HG03432 (cell line): ENCODE results near the gene IGFBPL1.

Experiments used
- ATAC-seq: cut with Tn5 transposase; IDR thresholded peaks from one replicate; pipeline ENCODE4 v1.9.1; 2021; ENCODE audit warnings: mild to moderate bottlenecking, moderate library complexity; ENCODE audit not compliant: unreplicated experiment

Gene IGFBPL1

DNA sequence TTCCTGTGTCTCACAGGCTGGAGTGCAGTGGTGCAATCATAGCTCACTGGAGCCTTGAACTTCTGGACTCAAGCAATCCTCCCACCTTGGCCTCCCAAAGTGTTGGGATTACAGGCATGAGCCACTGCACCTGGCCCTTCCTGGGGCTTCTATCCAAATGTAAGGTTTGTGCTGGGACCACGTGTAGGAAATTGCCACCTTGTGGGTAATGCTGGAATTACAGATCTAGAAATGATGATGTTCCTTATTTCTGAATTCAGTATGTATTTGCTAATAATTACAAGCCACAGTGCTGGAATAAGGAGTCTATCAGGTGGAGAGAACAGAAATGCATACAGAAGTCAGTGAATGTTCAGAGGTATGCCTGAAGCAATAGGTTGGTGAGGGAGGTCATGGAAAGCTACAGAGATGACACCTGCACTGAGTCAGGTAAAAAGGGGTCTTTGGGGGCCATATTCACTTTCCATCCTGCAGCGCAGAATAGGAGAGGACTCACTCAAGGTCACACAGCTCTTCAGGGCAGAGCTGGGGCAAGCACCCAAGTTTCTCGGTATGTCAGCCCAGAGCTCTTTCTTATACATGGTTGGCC, 8.8 kb upstream of the IGFBPL1 start:
- ATAC-seq = no peak

DNA sequence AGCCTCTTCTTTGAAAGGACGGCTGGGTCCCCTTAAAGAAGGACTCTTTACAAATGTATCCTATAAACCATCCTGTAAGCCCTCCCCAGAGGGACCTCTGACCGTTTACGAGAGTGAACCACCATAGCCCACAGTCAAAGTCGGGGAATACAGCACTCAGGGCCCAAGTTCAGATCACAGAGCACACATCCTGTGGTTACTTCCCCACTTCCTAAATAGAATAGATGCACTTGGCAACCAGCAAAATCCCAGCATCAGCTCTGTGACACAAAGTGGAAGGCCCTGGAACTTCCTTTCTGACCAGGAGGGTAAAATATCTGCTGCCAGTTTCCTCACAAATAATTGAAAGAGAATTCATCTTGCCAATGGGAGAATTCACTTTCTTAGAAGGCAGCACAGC, 6.9 kb upstream of the IGFBPL1 start:
- ATAC-seq = peak; percentile 45

DNA sequence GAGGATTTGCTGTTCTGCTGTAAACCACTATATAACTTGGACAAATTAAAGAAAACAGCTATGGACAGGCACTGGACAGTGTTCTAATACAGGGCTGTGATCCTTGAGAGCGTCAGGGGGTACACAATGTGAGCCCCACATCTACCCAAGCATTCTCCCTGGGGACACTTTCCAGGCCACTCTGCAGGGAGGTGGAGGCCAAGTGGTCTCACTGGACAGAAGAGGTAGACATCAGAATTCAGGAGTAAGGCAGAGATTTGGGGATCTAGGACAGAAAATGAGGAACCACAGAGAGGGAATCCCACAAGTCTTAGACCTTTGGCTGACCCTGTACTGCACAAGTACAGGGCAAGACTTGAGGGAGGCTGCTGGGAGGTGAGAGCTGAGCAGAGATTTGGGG, 3.8 kb upstream of the IGFBPL1 start:
- no peak for ATAC-seq

DNA sequence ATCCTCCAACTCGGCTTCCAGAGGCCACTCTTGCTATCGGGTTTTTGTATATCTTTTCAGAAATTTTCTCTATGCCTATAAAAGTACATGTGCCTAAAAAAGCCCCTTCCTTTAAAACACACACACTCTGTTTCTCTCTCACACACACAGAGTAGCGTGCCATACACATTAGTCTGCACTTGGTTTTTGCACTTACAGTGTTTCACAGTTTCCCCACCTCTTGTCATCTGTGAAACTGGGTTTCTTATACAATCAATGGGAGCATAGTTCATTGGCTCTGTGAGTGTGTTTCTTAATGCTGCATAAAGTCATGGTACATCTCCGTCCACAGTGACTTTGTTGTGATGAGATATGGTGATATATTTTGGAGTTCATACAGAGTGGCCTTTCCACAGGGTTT, 664 bp upstream of the IGFBPL1 start:
- ATAC-seq = no peak

DNA sequence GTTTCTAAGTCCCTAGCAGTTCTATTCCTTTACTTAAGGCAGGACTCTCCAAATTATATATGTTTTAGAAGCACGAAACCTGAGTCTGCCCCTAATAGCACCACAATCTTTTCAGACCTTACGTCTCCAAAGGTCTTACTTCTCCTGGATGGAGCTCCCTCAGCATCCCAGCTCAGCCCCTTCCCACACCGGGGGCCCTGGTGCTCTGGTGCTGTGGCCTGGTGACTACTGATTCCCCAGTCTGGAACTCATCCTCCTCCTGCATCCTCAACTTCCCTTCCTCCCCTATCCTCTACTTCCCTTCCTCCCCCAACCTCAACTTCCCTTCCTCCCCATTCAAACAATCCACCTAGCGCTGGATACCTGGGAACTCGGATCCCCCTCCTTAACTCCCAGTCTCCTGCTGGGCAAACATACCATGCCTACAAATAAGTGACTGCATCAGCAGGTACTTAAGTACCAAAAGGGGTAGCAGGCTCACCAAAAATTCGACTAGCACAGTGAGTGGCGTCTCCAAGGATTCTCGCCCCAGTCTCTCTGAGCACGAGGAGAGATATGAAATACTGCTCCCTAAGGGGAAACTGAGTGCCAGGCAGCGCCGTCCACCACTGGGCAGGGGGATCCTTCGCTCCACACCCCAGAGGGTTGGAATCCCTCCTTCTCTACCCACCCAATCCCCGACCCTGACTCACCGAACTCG, 831 bp downstream of the IGFBPL1 start:
- no peak for ATAC-seq

DNA sequence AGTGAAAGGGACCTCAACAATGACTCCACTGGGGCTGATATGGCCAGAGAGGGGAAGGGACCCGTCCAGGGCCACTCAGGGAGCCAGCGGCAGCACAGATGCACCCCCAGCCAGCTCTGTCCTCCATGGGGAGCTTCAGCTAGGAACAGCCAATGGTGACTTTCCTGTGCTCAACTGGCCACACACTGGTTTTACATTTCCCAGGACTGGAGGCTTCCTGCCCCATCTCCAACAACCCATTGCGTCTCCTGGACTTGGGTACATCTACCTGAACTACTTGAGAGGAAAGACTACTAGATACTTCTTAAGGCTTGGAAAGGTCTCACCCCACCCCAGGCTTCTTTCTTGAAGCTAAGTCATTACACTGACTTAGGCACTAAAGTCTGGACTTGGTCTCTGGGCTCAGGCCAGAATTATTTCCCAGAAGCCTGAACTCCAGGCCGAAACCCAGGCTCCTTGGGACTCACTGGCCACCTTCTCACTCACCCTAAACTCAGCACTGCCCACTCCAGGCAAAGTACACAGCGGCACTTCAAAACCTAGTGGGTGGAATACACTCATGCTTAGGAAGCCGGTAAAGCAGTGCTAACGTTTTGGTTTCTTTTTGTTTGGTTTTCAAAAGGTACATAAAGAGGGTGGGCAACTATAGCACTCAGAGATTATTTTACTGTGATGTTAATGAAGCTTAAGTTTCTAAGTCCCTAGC, 1.5 kb downstream of the IGFBPL1 start:
- no peak for ATAC-seq

DNA sequence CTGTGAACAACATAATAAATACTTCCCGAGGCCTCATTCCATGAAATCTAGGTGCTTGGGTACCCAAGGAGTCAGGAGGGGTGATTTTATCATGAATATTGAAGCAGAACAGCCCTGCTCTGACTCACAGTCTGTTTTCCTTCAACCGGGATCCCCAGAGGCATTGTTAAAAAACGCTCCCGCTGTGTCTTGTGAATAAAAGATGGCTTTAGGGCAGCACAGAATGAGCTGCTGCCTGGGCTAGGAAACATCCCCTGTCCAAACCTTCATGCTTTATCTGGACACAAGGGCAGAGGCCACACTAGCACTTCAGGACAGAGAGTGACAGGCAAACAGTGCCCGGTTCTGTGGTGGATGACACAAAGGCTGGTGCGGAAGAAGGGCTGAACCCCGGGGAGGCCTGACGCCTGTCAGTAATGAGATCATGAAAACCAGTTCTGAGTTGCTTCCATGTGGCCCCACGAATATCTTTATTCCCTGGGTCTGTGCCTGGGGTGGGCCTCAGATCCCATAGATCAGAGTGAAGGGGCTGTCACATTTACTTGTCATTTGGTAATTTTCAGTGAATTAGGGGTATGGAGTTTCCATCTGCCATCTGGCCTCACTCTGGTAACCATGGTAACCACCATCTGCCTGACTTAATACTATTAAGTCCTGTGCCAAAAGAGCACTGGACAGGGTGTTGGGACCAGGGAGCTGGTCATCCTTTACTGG, 2.6 kb downstream of the IGFBPL1 start:
- ATAC-seq = no peak

DNA sequence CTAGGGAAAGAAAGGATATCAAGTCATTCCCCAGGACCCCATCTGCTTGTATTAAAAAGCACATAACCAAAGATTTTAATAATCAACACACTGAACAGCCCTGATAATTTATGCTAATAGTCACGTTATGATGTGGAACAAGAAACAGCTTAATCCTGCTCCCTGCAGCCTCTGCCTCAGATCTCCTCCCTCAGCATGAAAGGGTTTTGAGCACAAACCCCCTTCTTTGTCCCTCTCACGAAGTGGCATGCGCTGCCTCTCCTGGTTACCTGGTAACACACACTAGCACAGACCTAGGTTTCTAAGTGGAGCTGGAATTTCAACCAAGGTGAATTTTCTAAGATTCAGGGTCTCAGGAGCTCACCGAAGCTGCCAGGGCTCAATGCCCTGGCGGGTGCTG, 5.1 kb downstream of the IGFBPL1 start:
- no peak for ATAC-seq

DNA sequence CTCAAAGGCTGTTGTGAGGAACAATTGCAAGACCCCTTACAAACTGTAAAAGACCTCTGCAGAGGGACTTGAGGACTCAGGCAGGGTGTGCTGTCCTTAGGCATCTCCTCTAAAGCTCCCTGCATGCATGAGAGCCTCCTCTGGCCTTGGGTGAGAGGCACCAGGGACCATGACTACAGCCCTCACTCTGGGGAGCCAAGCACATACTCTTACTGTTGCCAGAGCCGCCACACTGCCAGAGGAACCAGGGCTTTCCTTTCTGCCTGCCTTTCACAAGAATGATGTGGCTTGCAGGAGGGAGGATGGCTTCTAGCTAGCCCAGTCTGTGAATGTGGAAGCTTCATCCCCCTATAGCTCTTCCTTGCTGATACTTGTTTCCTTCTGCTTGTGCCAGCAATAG, 5.9 kb downstream of the IGFBPL1 start:
- no peak for ATAC-seq

DNA sequence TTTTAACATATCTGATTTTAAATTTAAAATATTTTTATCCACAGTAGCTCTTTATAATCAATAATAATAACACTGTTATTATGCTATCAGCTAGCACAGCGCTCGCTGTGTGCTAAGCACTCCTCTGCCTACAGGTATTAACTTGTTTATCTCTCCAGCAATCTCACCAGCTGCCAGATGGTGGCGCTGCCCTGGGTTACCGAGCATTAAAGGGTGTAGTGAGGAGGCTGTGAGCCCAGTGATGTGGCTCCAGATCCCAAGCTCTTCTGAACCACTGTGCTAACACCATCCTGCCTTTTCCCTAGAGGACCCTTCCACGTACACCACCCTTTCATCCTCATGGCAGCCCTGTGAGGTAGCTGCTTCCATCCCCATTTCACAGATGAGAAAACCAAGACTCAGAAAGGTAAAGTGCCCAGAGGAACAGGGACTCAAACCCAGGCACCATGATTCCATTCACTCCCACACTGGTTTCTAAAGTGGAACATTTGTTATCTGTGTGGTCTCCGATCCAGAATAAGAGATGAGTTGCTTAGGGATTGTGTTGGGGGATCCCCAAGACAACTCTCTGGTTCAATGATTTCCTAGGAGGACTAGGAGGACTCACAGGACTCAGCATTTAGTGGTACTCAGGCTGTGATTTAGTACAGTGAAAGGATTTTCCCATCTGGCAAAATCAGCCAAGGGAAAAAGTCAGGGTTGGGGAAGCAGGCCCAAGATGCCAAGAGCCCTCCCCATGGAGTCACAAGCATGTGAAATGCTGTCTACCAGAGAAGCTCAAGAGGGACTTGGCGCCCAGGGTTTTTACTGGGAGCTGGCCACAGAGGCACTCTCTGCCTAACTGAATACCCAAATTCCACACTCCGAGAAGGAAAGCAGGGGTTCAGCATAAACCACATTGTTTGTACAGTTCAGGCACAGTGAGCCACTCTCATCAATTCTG, 7.0 kb downstream of the IGFBPL1 start:
- ATAC-seq = no peak

DNA sequence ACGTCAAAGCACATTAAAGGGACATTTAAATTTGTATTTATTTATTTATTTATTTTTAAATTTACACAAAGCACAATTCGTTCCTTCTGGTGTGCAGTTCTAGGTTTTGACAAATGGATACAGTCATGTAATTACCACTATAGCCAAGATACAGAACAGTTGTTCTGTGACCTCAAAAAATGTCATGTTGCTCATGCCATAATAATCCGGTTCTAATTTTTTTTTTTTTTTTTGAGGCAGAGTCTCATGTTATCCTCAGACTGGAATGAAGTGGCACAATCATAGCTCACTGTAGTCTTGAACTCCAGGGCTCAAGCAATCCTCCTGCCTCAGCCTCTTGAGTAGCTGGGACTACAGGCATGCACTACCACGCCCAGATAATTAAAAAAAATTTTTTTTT, 7.8 kb downstream of the IGFBPL1 start:
- no peak for ATAC-seq

DNA sequence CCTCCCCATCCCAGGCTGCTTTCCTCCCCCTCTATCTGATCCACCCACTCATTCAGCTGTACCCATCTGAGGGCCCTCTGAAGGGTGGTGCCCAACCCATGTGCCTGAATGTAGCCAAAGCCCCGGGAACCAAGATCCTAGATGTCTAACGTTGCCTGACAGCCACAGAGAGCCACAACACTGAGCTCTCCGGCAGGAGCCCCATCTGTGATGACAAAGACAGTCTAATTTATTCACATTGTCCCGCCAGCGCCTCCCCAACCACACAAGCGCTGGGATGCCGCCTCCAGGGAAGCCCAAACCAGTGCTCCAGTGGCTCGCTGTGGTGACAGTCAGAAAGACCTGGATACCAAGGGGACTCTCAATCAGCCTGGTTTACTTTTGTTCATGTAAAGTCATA, 8.4 kb downstream of the IGFBPL1 start:
- no peak for ATAC-seq

DNA sequence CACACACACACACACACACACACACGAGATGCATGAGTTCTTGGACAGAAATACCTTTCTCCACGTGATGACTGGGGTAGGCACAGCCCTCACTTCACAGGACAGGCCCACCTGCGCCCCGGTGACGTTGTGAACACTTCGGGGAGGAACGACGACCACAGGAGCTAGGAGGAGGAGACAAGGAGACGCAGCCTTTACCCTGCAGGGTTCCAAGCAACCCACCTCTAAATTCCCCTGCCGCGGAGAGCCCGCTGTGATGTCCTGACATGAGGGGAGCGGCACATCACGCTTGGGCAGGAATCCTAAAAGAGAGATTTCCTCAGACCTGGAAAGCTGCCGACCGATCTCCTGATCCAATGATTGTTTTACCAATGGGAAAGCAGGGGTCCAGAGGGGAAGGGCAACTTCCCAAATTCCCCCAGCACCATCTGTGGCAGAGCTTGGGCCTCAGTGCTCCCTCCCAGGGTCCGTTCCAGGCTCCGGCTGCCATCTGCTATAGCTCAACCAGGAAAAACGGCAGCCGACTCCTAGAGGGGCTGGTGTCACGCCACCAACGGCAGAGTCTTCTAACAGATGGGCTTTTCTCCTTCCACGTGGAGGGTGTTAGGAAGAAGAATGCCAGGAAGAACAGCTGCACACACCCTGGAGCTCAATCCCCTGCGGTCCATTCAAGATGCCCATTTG, 10.1 kb downstream of the IGFBPL1 start:
- no peak for ATAC-seq

DNA sequence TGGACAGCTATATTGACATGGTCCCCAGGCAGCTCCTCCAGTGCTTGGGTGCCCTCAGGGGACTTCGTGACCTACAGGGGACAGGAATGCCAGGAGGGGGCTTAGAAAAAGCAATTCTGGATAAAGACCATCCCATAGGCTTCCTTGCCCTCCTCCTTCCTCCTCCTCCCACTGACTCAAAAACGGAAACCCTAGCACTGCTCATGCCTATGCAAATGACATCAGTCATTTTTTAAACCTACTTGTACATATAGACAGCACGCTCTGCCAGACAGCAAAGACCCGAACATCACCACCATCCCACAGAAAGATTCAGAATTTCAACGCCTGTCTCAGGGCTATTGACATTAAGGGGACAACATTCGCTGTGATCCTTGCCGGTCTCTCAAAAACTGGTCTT, 11.0 kb downstream of the IGFBPL1 start:
- ATAC-seq = peak; percentile 39

DNA sequence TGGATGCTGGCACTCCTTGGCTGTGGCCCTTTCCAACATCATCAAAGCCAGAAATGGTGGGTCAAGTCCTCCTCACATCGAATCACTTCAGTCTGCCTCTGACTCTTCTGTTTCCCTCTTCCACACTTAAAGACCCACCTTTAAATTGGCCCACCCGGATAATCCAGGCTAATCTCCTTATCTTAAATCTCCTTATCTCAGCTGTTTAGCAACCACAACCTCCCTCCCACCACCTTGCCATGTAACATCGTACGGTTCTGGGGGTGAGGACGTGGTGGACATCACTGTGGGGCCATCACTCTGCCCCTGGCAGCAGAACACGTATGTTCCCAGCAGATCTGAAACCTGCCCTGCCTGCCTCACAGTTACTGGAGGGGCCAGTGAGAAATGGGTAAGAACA, 11.5 kb downstream of the IGFBPL1 start:
- ATAC-seq = no peak

DNA sequence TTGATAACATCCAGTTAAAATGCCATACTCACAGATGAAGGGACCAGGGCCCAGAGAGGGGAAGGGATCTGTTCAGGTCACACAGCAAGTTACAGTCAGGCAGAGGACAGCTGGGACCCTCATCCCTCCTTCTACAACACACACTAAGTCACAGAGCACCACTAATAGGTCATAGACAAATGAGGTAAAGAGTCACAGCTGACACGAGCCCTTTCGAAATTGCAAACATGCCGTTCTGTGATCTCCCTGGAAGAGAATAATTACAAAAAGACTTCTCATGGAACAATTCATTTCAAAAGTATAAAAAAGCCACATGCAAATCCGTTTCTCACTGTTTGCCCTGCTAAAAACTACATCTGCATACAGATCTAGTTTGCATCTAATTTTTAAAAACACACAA, 15.5 kb downstream of the IGFBPL1 start:
- ATAC-seq = peak; percentile 71

DNA sequence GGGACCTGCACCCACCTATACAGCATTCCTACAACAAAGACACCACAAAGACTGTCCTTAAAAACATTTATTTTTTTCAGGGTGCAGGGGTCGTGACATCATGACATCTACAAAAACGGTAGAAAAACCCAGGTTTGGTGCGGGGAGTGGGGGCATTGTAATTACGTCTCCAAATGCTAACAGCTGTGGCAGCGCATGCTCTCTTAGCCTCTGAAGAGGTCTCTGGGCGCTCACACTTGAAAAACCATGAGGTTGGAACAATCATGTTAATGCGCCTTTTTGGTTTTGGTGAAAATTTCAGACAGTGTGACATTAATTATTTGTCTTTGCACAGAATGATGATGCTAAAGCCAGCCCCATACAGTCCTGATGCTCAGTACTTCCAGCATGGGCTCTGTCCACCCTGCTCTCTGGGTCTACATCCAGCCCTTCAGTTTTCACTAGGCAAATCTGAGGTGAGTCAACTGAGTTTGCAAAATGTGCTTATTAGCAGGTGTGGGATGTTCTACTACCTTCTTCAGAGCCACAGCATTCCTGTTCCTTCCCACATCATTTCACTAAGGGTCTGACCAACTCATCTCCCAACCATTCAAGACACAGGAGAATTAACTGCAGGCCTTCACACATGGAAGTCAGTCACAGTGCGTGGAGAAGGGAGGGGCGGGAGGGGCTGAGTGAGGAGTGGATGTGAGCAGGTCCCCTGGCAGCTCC, 17.6 kb downstream of the IGFBPL1 start:
- no peak for ATAC-seq

DNA sequence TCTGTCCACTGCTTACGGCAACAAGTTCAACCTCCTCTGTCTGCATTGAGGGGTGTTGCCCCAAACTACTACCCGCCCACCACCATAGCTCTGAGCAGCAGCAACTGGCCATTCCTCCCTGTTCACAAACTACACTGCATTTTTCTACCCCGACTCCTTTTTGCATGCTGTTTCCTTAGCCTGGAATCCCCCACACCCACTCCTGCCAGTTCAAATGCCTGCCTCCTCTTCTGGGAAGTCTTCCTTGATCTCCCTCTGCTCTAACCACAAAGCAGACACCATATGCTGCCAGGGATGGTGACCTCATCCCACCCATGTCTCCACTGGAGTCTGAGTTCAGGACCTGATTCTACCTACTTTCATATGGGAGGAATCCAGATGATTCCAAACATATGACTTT, 18.5 kb downstream of the IGFBPL1 start:
- ATAC-seq = no peak

DNA sequence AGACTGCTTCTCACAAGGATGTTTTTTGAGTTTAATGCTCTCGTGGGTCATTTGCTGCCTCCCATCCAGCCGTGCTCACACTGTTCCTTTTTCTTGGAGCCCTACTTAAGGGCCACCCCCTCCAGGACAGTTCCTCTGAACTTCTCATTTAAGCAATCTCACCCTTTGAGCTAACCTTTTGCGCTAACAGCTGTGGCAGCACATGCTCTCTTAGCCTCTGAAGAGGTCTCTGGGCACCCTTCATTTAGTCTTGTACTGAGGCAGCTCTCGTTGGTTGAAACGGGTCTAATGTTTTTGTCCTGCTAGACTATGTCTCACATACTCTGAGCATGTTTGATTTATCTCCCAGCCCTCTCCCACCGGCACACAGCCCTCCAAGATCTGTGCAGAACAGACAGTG, 19.9 kb downstream of the IGFBPL1 start:
- ATAC-seq = no peak
